Activated CD8-positive, alpha-beta memory T cell treated with anti-CD3 and anti-CD28 coated beads for 4 hours (primary cell): ENCODE data around the gene CALML3.

Experiments
- DNase-seq, 2 donors: peaks; one replicate each; pipeline ENCODE4 v3.0.0-alpha.2; 2020; ENCODE audit warnings: low read depth in 2 of 2

Gene CALML3

DNA sequence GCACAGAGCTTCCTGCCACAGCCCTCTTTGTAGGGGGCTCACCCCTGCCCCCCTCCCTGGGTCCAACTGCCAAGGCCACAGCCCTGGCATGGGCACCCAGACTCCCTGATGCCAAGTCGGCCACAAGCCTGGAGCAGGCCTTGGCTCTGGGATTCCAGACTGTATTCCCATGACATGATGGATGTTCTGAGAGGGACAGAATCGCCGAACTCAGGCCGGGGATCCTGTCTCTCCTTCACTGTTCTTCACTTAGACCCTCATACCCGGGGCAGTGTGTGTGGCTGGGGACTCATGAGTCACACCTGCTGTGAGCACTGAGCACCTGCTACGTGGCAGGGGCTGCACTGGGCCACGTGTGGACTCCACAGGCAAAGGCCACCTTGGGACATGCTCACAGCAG, 33.3 kb upstream of the CALML3 start:
- no peak for DNase-seq

DNA sequence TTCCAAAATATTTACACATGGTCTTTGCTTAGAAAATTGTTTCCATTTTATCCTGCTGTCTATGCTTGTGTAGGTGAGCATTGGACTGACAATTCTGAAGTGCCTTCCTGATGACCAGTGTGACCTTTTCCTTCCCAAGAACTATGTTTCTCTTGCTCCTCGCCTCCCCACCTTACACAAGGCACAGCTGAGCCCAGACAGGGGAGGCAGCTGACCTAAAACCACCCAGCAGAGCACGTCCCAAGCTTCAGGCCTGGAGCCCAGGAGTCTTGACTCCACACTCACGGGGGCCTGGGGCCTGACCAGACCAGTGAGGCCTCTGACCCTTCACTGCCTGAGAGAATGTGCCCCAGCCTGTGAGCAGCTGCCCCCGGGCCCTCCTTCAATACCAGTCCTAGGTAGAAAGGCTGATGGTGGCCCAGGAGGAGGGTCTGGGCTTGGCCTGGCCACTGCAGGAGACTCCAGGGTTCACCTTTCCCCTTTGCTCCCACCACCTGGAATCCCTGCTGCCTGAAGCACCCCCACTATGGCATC, 32.4 kb upstream of the CALML3 start:
- DNase-seq = no peak

- DNase-seq = no peak
Measured at GRCh38 chr10:5492929-5493576, 31.7 kb upstream of the CALML3 start.

GRCh38 chr10:5493691-5494090, 31.1 kb upstream of the CALML3 start:
- DNase-seq = no peak

GRCh38 chr10:5494611-5495010, 30.1 kb upstream of the CALML3 start:
- DNase-seq = no peak

GRCh38 chr10:5496261-5497250, 28.2 kb upstream of the CALML3 start:
- DNase-seq = no peak

DNA sequence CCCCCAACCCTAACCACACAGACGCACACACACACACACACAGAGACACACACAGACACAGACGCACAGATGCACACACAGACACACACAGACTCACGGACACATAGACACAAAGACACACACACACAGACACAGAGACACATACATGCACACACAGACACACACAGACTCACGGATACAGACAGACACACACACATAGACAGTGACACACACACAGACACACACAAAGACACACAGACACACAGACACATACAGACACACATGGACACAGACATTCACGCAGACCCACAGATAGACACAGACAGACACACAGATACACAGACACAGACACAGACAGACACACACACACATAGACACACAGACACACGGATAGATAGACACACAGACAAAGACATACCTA, 27.5 kb upstream of the CALML3 start:
- no peak for DNase-seq

GRCh38 chr10:5497948-5498730, 26.6 kb upstream of the CALML3 start:
- DNase-seq = no peak

- DNase-seq = no peak
Measured at GRCh38 chr10:5498791-5499492, 25.8 kb upstream of the CALML3 start.

- DNase-seq = no peak
Measured at GRCh38 chr10:5499493-5500140, 25.1 kb upstream of the CALML3 start, which contains the start of gene CALML5. CALML5 (minus strand) TSS chr10:5499570; CDS start chr10:5499438, 132 bp downstream.

GRCh38 chr10:5500162-5500670, 24.5 kb upstream of the CALML3 start:
- no peak for DNase-seq

GRCh38 chr10:5500910-5501309, 23.9 kb upstream of the CALML3 start:
- no peak for DNase-seq

- DNase-seq = no peak
Measured at GRCh38 chr10:5502061-5502521, 22.7 kb upstream of the CALML3 start.

GRCh38 chr10:5502571-5503476, 21.9 kb upstream of the CALML3 start:
- DNase-seq = no peak

GRCh38 chr10:5503477-5503835, 21.3 kb upstream of the CALML3 start:
- DNase-seq = no peak

GRCh38 chr10:5504146-5505072, 20.4 kb upstream of the CALML3 start:
- no peak for DNase-seq

DNA sequence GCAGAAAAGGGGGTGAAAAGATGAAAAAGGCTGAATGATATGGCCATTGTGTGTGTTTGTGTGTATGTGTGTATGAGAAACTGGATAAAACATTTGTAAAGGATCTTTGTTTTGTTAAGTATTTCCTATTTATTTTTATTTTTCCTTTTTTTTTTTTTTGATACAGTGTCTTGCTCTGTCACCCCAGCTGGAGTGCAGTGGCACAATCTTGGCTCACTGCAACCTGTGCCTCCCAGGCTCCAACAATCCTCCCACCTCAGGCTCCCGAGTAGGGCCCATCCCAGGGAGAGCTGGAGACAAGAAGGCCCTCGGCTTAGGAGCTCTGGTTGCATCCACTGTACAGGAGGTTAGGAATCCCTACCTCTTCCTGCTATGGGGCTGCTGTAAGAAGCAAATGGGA, 18.5 kb upstream of the CALML3 start:
- DNase-seq = no peak
